ENCODE measurements around the gene VPS37C. TPM values are rescaled to one million over a fixed set of nuclear protein-coding genes. Genes with fewer than 3 reads are reported as not detected.

VPS37C gene
- total RNA-seq, 4 donors from 2014 or later = 9.3 to 17.5 (median 12.6) TPM

GRCh38 chr11:61150706-61151544 is 10.3 kb downstream of the VPS37C start:
- no peak for ATAC-seq (ENCODE audit: low FRiP score)

GRCh38 chr11:61149624-61150615 is 11.3 kb downstream of the VPS37C start:
- no peak for DNase-seq (ENCODE audit: low spot score)
- no peak for ATAC-seq (ENCODE audit: low FRiP score)
- no peak for TF ChIP-seq CTCF (IDR thresholded peaks at IDR 0.05)

More at GRCh38 chr11:61150706-61151544, 10.3 kb downstream of the VPS37C start:
- DNase-seq (ENCODE audit: low spot score) = no peak
- TF ChIP-seq CTCF (IDR thresholded peaks at IDR 0.05) = no peak

GRCh38 chr11:61147791-61148620 is 13.2 kb downstream of the VPS37C start:
- no peak for TF ChIP-seq CTCF (IDR thresholded peaks at IDR 0.05)
- DNase-seq (ENCODE audit: low spot score) (no peak), ATAC-seq (ENCODE audit: low FRiP score) (no peak)

GRCh38 chr11:61147271-61147670 is 14.0 kb downstream of the VPS37C start:
- no peak for TF ChIP-seq CTCF (IDR thresholded peaks at IDR 0.05)
- no peak for ATAC-seq (ENCODE audit: low FRiP score)
- no peak for DNase-seq (ENCODE audit: low spot score)

- ATAC-seq (ENCODE audit: low FRiP score) (no peak), DNase-seq (ENCODE audit: low spot score) (no peak)
- no peak for TF ChIP-seq CTCF (IDR thresholded peaks at IDR 0.05)
Observed at GRCh38 chr11:61146416-61146815, 14.8 kb downstream of the VPS37C start.

GRCh38 chr11:61145228-61146005 is 15.8 kb downstream of the VPS37C start:
- no peak for ATAC-seq (ENCODE audit: low FRiP score)
- no peak for DNase-seq (ENCODE audit: low spot score)
- no peak for TF ChIP-seq CTCF (IDR thresholded peaks at IDR 0.05)

Measured in omental fat pad (tissue), 4 donors.